Stimulated activated CD8-positive, alpha-beta memory T cell treated with anti-CD3 and anti-CD28 coated beads, Interleukin-15, amount 100 ng/mL, for 48 hours (primary cell): Measurements from ENCODE around the gene LGALS1.
A peak's percentile ranks its signal among the peaks of the same experiment; 100 is the strongest.
"Not testable (repeated sequence)": the region's sequence is repeated elsewhere in the genome, so short reads cannot be mapped to it uniquely, and the experiment has no call there.

Source experiments
- DNase-seq, 2 donors: peaks; one replicate each; pipeline ENCODE4 v3.0.0-alpha.2; 2020; ENCODE audit warnings: low read depth in 2 of 2

Gene LGALS1

DNA sequence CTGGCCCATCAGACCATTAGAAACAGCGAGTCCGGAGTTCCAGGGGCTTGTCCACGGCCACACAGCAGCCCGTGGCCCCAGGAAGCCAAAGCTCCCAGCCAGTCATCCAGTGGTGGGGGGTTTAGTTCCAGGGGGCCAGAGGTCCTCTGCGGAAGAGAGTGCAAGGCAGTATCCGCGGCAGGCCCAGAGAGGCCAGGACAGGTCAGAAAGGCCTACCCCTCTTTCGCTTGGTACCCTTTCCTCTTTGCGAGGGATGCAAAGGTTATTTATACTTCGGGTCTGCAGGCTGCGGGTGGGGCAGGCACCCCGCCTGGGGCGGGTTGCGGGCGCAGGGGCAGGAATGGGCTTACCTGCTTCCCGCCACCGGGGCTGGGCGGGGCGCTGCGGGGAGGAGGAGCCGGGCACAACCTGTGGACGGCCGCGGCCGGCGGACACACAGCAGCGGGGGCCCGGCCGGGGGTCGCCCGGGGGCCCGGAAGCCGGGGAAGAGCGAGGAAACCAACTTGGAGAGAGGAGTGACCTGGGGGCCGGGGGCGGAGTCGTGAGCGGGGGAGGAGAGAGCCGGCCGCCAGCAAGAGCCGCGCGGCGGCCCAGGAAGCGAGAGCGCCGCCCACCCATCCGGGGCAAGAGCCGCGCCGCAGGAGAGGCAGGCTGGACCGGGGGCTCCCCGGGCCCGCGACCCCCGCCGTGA lies 36.2 kb upstream of the LGALS1 start, which contains the start of gene SH3BP1:
TSS of gene SH3BP1 (plus strand) at position 600 of the 691 bp plus-strand sequence. CDS start 119 bp downstream, outside the sequence.
- DNase-seq, result peak; percentile 53 to 55

- no peak for DNase-seq
These were observed 35.5 kb upstream of the LGALS1 start for GRCh38 chr22:37639771-37640590.

DNA sequence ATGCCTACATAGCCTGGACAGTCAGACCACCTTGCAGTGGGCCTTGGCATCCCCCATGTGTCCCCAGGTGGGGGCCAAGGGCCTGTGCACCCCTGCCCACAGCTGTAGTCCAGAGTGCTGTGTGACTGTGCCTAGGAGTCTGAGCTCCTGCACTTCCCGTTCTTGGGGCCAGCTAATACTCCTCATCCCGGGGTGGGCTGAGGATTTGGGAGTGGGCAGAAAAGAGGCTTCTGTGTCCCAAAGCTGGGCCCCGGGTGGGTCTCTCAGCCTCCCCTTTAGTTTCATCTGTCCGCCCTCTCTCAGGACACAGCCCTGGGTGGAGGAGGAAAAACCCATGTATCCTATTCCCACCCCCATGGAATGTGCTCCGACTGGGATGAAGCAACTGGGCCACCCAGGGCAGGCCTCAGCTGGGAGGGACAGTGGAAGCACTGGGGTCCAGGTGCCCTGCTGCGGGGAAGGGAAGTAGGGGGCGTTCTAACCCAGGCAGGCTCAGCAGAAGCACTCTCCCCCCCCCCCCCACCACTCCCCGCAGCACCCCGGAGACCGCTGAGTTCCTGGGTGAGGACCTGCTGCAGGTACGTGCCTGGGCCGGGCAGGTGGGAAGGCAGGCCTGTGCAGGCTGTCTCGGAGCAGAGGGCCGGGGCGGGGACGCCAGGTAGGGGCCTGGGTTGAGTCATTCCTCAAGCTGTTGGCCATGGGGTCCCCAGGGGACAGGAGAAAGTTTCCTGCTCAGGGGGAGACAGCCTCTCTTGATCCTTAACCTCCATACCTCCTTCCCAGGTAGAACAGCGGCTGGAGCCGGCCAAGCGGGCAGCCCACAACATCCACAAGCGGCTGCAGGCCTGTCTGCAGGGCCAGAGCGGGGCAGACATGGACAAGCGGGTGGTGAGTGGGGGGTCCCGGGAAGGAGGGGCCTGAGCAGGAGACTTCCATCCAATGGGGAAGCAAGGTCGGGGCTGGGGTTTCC lies 34.6 kb upstream of the LGALS1 start:
- DNase-seq, result no peak

- DNase-seq, result no peak
These were observed 33.9 kb upstream of the LGALS1 start for GRCh38 chr22:37641561-37641949.

- DNase-seq, result peak; percentile 71 to 73
These were observed 32.1 kb upstream of the LGALS1 start for GRCh38 chr22:37643225-37643847.

DNA sequence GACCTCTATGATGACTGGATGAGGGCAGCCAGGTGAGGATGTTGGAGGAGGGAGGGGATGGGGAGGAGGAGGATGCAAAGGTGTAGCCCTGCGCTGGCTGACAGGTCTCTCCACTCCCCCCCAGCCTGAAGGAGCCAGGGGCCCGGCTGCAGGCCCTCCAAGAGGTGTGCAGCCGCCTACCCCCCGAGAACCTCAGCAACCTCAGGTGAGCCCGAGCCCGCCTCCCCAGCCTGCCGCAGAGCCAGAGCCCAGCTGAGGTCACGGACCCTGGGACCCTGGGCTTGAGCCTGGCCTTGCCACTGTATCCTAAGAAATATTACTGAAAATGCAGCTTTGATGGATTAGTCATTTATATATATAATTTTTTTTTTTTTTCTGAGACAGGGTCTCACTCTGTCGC lies 28.1 kb upstream of the LGALS1 start:
- no peak for DNase-seq

DNA sequence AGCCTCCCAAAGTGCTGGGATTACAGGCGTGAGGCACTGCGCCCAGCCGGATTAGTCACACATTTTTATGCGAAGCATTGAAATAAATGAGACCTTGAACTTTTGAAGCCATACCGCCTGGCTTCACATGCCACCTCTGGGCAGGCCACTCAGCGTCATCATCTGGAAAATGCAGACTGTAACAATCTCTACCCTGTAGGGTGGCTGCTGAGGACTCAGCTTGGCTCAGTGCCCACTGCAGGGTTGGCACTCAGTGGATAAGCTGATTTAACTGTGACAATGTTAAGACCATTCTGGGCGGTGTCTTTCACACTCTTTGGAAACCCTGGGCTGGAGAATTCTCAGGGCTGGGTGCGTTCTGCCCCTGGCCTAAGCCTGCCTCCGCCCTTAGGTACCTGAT lies 27.5 kb upstream of the LGALS1 start:
- no peak for DNase-seq

GRCh38 chr22:37650463-37651136 lies 24.8 kb upstream of the LGALS1 start:
- DNase-seq, result no peak

GRCh38 chr22:37654563-37655251 lies 20.7 kb upstream of the LGALS1 start:
- DNase-seq, result no peak

DNA sequence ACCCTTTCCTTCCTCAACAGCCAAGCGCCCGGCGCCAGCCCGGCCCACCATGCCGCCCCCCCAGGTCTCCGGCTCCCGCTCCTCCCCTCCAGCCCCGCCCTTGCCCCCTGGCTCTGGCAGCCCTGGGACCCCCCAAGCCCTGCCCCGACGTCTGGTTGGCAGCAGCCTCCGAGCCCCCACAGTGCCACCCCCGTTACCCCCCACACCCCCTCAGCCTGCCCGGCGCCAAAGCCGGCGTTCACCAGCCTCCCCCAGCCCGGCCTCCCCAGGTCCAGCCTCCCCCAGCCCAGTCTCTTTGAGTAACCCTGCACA lies 20.2 kb upstream of the LGALS1 start:
- no peak for DNase-seq

- DNase-seq, result not testable (repeated sequence)
These were observed 18.9 kb upstream of the LGALS1 start for GRCh38 chr22:37656583-37656982.

DNA sequence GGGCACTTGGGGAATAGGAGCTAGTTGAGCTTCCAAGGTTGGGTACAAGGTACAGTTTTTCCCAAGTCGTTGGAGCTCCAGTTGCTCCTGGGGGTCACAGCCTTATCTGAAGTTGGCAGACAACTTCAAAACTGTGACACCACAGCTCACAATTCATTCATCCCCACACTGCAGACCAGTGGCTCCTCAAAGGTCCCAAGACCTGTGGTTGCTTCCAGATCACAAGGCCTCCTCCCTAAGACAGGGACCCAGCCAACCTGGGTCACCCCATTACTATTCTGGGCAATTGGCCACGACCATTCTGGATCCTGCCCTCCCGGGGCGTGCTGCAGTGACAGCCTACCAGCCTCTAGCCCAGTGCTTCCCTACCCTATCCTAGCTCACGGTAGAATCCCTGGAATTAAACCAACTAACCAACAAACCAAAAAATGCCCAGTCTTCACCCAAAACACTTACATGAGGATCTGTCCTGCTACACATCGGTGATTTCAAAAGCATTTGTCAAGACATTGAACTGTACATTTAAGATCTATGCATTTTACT lies 17.8 kb upstream of the LGALS1 start:
- no peak for DNase-seq

DNA sequence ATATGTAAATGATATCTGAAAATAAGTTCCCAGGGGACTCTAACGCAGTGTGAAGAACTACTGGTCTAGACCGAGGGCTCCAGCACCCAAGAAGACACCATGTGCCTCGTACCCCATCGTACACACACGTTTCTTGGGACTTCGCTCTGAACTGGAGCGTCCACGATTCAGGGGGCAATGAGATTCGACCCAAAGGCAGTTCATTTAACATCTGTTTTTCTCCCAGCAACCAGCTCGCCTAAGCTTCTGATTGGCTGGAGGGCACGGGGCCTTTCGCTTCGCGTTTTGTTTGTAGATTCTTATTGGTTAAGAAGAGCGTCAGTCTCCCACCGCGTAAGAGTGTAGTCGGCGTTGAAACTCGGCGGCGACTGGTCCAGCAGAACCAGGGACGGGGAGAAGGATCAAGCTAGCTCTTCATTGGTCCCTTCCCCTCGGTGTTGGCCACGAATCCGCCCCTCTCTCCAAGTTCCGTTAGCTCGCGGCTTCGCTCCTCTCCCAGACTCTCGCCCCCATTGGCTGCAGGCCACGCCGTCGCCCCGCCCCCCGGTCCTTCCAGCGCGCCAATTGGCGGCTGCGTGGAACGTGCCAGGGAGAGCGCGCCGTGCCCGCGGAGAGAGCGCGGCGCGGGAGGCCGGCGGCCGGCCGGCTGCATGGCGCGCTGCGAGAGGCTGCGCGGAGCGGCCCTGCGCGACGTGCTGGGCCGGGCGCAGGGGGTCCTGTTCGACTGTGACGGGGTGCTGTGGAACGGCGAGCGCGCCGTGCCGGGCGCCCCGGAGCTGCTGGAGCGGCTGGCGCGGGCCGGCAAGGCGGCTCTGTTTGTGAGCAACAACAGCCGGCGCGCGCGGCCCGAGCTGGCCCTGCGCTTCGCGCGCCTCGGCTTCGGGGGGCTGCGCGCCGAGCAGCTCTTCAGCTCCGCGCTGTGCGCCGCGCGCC lies 17.0 kb upstream of the LGALS1 start, which contains the start of gene PDXP:
TSS of gene PDXP (plus strand) at position 591 of the 933 bp plus-strand sequence. CDS start at position 651, 60 bp downstream.
- peak; percentile 96 to 97 for DNase-seq

- no peak for DNase-seq
These were observed 16.2 kb upstream of the LGALS1 start for GRCh38 chr22:37659066-37659896.

GRCh38 chr22:37659897-37660708 lies 15.3 kb upstream of the LGALS1 start:
- no peak for DNase-seq

DNA sequence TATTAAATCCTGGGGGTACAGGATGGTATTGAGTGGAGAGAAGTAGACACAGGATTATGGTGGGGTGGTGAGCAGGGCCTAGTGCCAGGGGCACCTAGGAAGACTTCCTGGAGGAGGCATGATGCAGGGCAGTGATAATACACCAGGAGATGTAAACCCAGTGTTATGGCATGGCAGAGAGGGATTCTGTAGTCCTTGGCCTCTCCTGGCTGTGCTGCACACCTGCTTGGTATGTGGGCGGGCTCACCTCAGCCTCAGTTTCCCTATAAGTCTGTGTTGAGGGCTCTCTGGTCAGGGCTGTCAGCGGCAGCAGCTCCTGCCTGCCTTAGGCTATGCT lies 14.8 kb upstream of the LGALS1 start:
- no peak for DNase-seq
